ENCODE results near the gene SLC17A7. TPM values are rescaled to one million over a fixed set of nuclear protein-coding genes. Genes with fewer than 3 reads are reported as not detected.
"Not testable (repeated sequence)": the region's sequence is repeated elsewhere in the genome, so short reads cannot be mapped to it uniquely, and the experiment has no call there.

Gene SLC17A7
- total RNA-seq, 1 donor from 2014 or later = 0.16 TPM

GRCh38 chr19:49463960-49464740 lies 22.8 kb upstream of the SLC17A7 start:
- intact Hi-C loops (cut with micrococcal nuclease) = no loop called here
- peaks cover 3% of the 10 kb centered on the region for H3K36me3 Mint-ChIP-seq (ENCODE audit: low read depth)
- H3K9me3 Mint-ChIP-seq = no peaks in the 10 kb centered on the region
- H3K27me3 Mint-ChIP-seq (ENCODE audit: insufficient read depth) = no peaks in the 10 kb centered on the region
- peaks cover 7% of the 10 kb centered on the region for H3K4me1 Mint-ChIP-seq (ENCODE audit: low read depth)
- no peak for DNase-seq (ENCODE audit: low spot score)
- H3K4me3 Mint-ChIP-seq = no peak overlapping the region
- H3K27ac Mint-ChIP-seq = no peak overlapping the region

DNA sequence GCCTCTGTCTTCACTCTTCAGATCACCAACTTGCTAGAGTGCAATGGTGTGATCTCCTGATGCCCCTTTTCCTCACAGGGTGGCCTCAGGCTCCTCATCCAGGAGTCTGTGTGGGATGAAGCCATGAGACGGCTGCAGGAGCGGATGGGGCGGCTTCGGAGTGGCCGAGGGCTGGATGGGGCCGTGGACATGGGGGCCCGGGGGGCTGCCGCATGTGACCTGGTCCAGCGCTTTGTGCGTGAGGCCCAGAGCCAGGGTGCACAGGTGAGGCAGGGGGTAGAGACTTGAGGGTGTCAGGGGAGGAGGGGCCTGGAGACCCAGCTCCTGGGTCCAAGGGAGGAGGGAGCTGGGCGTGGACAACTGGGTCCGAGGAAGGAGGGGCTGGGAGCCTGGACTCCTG lies 21.2 kb upstream of the SLC17A7 start:
- H3K4me3 Mint-ChIP-seq = no peak overlapping the region
- no peak for DNase-seq (ENCODE audit: low spot score)
- H3K9me3 Mint-ChIP-seq = no peaks in the 10 kb centered on the region
- no peaks in the 10 kb centered on the region for H3K4me1 Mint-ChIP-seq (ENCODE audit: low read depth)
- H3K27ac Mint-ChIP-seq = no peak overlapping the region
- H3K36me3 Mint-ChIP-seq (ENCODE audit: low read depth) = no peaks in the 10 kb centered on the region
- no peaks in the 10 kb centered on the region for H3K27me3 Mint-ChIP-seq (ENCODE audit: insufficient read depth)
- intact Hi-C loops (cut with micrococcal nuclease) = no loop called here

GRCh38 chr19:49461656-49462055 lies 20.3 kb upstream of the SLC17A7 start:
- Mint-ChIP-seq H3K27ac (no peak overlapping the region), H3K9me3 (no peaks in the 10 kb centered on the region), H3K4me1 (ENCODE audit: low read depth) (peaks cover 2% of the 10 kb centered on the region), H3K27me3 (ENCODE audit: insufficient read depth) (no peaks in the 10 kb centered on the region), H3K4me3 (no peak overlapping the region), H3K36me3 (ENCODE audit: low read depth) (no peaks in the 10 kb centered on the region)
- DNase-seq (ENCODE audit: low spot score) = no peak
- intact Hi-C loops (cut with micrococcal nuclease) = no loop called here

DNA sequence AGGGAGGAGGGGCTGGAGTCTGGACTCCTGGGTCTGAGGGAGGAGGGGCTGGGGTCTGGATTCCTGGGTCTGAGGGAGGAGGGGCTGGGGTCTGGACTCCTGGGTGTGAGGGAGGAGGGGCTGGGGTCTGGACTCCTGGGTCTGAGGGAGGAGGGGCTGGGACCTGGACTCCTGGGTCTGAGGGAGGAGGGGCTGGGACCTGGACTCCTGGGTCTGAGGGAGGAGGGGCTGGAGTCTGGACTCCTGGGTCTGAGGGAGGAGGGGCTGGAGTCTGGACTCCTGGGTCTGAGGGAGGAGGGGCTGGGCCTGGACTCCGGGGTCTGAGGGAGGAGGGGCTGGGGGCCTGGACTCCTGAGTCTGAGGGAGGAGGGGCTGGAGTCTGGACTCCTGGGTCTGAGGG lies 19.8 kb upstream of the SLC17A7 start:
- H3K36me3 Mint-ChIP-seq (ENCODE audit: low read depth); DNase-seq (ENCODE audit: low spot score); H3K27me3 Mint-ChIP-seq (ENCODE audit: insufficient read depth); H3K27ac Mint-ChIP-seq; intact Hi-C loops (cut with micrococcal nuclease); H3K4me1 Mint-ChIP-seq (ENCODE audit: low read depth); H3K4me3 Mint-ChIP-seq; H3K9me3 Mint-ChIP-seq: not testable (repeated sequence)

- Mint-ChIP-seq H3K36me3 (ENCODE audit: low read depth) (peaks cover 3% of the 10 kb centered on the region), H3K4me1 (ENCODE audit: low read depth) (peaks cover 14% of the 10 kb centered on the region), H3K9me3 (no peaks in the 10 kb centered on the region), H3K4me3 (no peak overlapping the region), H3K27me3 (ENCODE audit: insufficient read depth) (no peaks in the 10 kb centered on the region), H3K27ac (no peak overlapping the region)
- intact Hi-C loops (cut with micrococcal nuclease) = loop anchor here (10.0 kb wide), 1 partner anchor 585 kb away; the partner anchor contains the start of gene PPP1R15A
- no peak for DNase-seq (ENCODE audit: low spot score)
Measured at GRCh38 chr19:49459388-49459787, 18.1 kb upstream of the SLC17A7 start.

DNA sequence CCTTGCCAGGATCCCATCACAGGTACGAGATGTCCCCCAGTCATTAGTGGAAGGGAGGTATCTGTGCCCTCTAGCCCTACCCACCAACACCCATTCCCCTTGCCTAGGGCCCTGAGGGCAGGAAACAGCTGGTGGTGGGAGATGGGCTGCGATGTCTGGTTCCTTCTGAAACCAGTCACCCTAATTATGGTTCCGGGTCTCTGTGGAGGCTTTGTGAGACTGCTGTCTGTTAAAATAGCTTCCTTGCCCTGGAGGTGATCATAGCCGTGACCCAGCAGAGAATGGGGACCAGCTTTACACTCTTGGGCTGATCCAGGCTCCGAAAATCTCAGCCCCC lies 17.2 kb upstream of the SLC17A7 start:
- peaks cover 22% of the 10 kb centered on the region for H3K4me1 Mint-ChIP-seq (ENCODE audit: low read depth)
- peaks cover 3% of the 10 kb centered on the region for H3K36me3 Mint-ChIP-seq (ENCODE audit: low read depth)
- H3K27me3 Mint-ChIP-seq (ENCODE audit: insufficient read depth) = no peaks in the 10 kb centered on the region
- intact Hi-C loops (cut with micrococcal nuclease) = loop anchor here (10.0 kb wide), 1 partner anchor 584 kb away; the partner anchor contains the start of gene PPP1R15A
- no peak overlapping the region for H3K27ac Mint-ChIP-seq
- no peak for DNase-seq (ENCODE audit: low spot score)
- H3K9me3 Mint-ChIP-seq = no peaks in the 10 kb centered on the region
- no peak overlapping the region for H3K4me3 Mint-ChIP-seq

DNA sequence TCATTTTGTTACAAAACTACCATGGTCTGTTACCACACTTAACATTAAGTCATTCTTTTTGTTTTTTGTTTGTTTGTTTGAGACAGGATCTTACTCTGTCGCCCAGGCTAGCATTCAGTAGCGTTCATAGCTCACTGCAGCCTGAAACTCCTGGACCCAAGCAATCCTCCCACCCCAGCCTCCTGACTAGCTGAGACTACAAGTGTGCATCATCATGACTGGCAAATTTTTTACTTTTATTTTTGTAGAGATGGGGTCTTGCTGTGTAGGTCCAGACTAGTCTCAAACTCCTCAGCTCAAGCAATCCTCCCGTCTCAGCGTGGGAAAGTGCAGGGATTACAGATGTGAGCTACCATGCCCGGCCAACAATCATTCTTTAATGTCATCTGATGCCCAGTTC lies 15.0 kb upstream of the SLC17A7 start:
- no peak overlapping the region for H3K27ac Mint-ChIP-seq
- H3K4me1 Mint-ChIP-seq (ENCODE audit: low read depth) = peaks cover 34% of the 10 kb centered on the region
- H3K4me3 Mint-ChIP-seq = peak overlapping the region; percentile 7
- no peaks in the 10 kb centered on the region for H3K27me3 Mint-ChIP-seq (ENCODE audit: insufficient read depth)
- DNase-seq (ENCODE audit: low spot score) = no peak
- H3K9me3 Mint-ChIP-seq = no peaks in the 10 kb centered on the region
- intact Hi-C loops (cut with micrococcal nuclease) = loop anchor here (10.0 kb wide), 1 partner anchor 582 kb away; the partner anchor contains the start of gene PPP1R15A
- H3K36me3 Mint-ChIP-seq (ENCODE audit: low read depth) = peaks cover 7% of the 10 kb centered on the region

- no peak overlapping the region for H3K27ac Mint-ChIP-seq
- peaks cover 8% of the 10 kb centered on the region for H3K36me3 Mint-ChIP-seq (ENCODE audit: low read depth)
- peak overlapping the region; percentile 7 for H3K4me3 Mint-ChIP-seq
- peaks cover 35% of the 10 kb centered on the region for H3K4me1 Mint-ChIP-seq (ENCODE audit: low read depth)
- H3K9me3 Mint-ChIP-seq = no peaks in the 10 kb centered on the region
- DNase-seq (ENCODE audit: low spot score) = no peak
- H3K27me3 Mint-ChIP-seq (ENCODE audit: insufficient read depth) = no peaks in the 10 kb centered on the region
- intact Hi-C loops (cut with micrococcal nuclease) = loop anchor here (10.0 kb wide), 1 partner anchor 581 kb away; the partner anchor contains the start of gene PPP1R15A
Measured at GRCh38 chr19:49455773-49456172, 14.4 kb upstream of the SLC17A7 start.

GRCh38 chr19:49453757-49454240 lies 12.5 kb upstream of the SLC17A7 start:
- Mint-ChIP-seq H3K36me3 (ENCODE audit: low read depth) (peaks cover 23% of the 10 kb centered on the region), H3K4me1 (ENCODE audit: low read depth) (peaks cover 49% of the 10 kb centered on the region), H3K27me3 (ENCODE audit: insufficient read depth) (no peaks in the 10 kb centered on the region), H3K9me3 (no peaks in the 10 kb centered on the region), H3K4me3 (peak overlapping the region; percentile 96), H3K27ac (peak overlapping the region; percentile 99)
- intact Hi-C loops (cut with micrococcal nuclease) = loop anchor here (1.0 to 10.0 kb wide), 8 partner anchors 16 to 579 kb away; partner anchors contain the start of genes AKT1S1, GYS1, PPP1R15A and RPL13A
- no peak for DNase-seq (ENCODE audit: low spot score)

- Mint-ChIP-seq H3K4me1 (ENCODE audit: low read depth) (peaks cover 56% of the 10 kb centered on the region), H3K27me3 (ENCODE audit: insufficient read depth) (no peaks in the 10 kb centered on the region)
- intact Hi-C loops (cut with micrococcal nuclease) = loop anchor here (1.0 to 10.0 kb wide), 8 partner anchors 16 to 578 kb away; partner anchors contain the start of genes AKT1S1, GYS1, PPP1R15A and RPL13A
Measured at GRCh38 chr19:49453013-49453756, 11.9 kb upstream of the SLC17A7 start, which contains the start of gene ALDH16A1. ALDH16A1 (plus strand) TSS chr19:49453225; CDS start chr19:49453332, 107 bp downstream.

DNA sequence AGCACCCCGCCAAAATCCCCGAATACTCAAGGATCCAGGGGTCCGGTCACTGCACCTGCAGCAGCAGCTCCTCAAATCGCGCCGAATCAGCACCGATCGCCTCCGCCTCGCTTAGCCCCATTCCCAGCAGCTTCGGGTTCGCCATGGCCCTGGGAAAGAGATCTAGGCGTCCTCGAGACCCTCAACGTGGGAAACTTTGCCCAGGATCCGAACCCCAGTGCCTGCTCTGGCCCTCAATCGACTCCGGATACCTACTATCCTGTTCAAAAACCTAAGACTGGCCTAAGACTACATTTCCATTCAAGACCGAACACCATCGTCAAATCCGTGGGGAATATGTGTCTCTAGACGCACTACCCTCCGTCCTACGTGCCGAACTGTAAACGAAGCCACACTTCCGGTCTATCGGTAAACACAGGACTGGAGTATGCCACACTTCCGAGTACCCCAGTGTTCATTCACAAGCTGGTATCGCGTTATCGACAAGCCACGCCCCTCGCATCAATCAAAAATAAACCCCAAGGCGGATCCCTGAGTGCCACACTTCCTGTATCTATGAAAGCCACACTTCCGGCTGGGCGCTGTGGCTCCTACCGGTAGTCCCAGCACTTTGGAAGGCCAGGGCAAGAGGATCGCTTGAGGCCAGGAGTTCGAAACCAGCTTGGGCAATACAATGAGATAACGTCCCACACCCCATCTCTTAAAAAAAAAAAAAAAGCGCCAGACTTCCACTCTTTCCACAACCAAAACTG lies 10.3 kb upstream of the SLC17A7 start, which contains the start of gene PIH1D1:
PIH1D1 (minus strand) TSS at position 385 of the 752 bp plus-strand sequence; CDS start at position 145, 240 bp downstream.
- intact Hi-C loops (cut with micrococcal nuclease) = loop anchor here (1.0 to 10.0 kb wide), 4 partner anchors 8 to 577 kb away; partner anchors contain the start of genes AKT1S1, PPP1R15A, PRMT1 and TBC1D17
- peak; percentile 94 for DNase-seq (ENCODE audit: low spot score)
- peak within 1 kb of the TSS; percentile 99 for H3K27ac Mint-ChIP-seq
- peaks cover 32% of the 10 kb centered on the region for H3K36me3 Mint-ChIP-seq (ENCODE audit: low read depth)
- H3K27me3 Mint-ChIP-seq (ENCODE audit: insufficient read depth) = no peaks in the 10 kb centered on the region
- peak within 1 kb of the TSS; percentile 96 for H3K4me3 Mint-ChIP-seq
- H3K9me3 Mint-ChIP-seq = no peaks in the 10 kb centered on the region
- H3K4me1 Mint-ChIP-seq (ENCODE audit: low read depth) = peaks cover 55% of the 10 kb centered on the region

More at GRCh38 chr19:49453013-49453756, 11.9 kb upstream of the SLC17A7 start, which contains the start of gene ALDH16A1:
- peak within 1 kb of the TSS; percentile 96 for H3K4me3 Mint-ChIP-seq
- H3K27ac Mint-ChIP-seq = peak within 1 kb of the TSS; percentile 99
- H3K36me3 Mint-ChIP-seq (ENCODE audit: low read depth) = peaks cover 29% of the 10 kb centered on the region
- peak; percentile 97 for DNase-seq (ENCODE audit: low spot score)
- H3K9me3 Mint-ChIP-seq = no peaks in the 10 kb centered on the region

GRCh38 chr19:49450405-49450804 lies 9.1 kb upstream of the SLC17A7 start:
- intact Hi-C loops (cut with micrococcal nuclease) = loop anchor here (2.0 to 10.0 kb wide), 2 partner anchors 226 to 576 kb away; partner anchors contain the start of genes PPP1R15A and PRMT1
- H3K36me3 Mint-ChIP-seq (ENCODE audit: low read depth) = peaks cover 36% of the 10 kb centered on the region
- no peaks in the 10 kb centered on the region for H3K9me3 Mint-ChIP-seq
- no peak for DNase-seq (ENCODE audit: low spot score)
- H3K4me1 Mint-ChIP-seq (ENCODE audit: low read depth) = peaks cover 46% of the 10 kb centered on the region
- peak overlapping the region; percentile 65 for H3K27ac Mint-ChIP-seq
- no peaks in the 10 kb centered on the region for H3K27me3 Mint-ChIP-seq (ENCODE audit: insufficient read depth)
- H3K4me3 Mint-ChIP-seq = peak overlapping the region; percentile 96

All from activated T-helper 1 cell treated with anti-CD3 and anti-CD28 coated beads, Interleukin-12 subunit alpha, Interleukin-12 subunit beta, Interleukin-2, Interleukin-4 antibody, amounts not matched to agents 30 ng/mL and 10 ng/mL and 1 ng/mL, durations not matched to agents 14 hours and 24 hours and 36 hours (primary cell).